BLaER1 treated with 17β-estradiol and CSF1 and Interleukin-3, amounts not matched to agents 10 nM and 100 nM (cell line): ENCODE data around the gene DUSP12.
A peak's percentile ranks its signal among the peaks of the same experiment; 100 is the strongest.
"Not testable (repeated sequence)": the region's sequence is repeated elsewhere in the genome, so short reads cannot be mapped to it uniquely, and the experiment has no call there.

Experiments
- H3K27ac ChIP-seq, 11 experiments: shearing (Covaris generic); formaldehyde crosslinking; 2 replicates each; pipeline ENCODE4 v1.8.1; 2022
- H3K27me3 ChIP-seq, 11 experiments: shearing (Covaris generic); formaldehyde crosslinking; 2 replicates each; pipeline ENCODE4 v1.8.1; 2022
- H3K36me3 ChIP-seq, 11 experiments: shearing (Covaris generic); formaldehyde crosslinking; 2 replicates each; pipeline ENCODE4 v1.8.1; 2022
- H3K4me1 ChIP-seq, 10 experiments: shearing (Covaris generic); formaldehyde crosslinking; 2 replicates each; pipeline ENCODE4 v1.8.1; 2022
- H3K4me2 ChIP-seq, 11 experiments: shearing (Covaris generic); formaldehyde crosslinking; 2 replicates each; pipeline ENCODE4 v1.8.1; 2022
- H3K4me3 ChIP-seq, 10 experiments: shearing (Covaris generic); formaldehyde crosslinking; 2 replicates each; pipeline ENCODE4 v1.8.1; 2022
- H3K9ac ChIP-seq, 11 experiments: shearing (Covaris generic); formaldehyde crosslinking; 2 replicates each; pipeline ENCODE4 v1.8.1; 2022
- H3K9me3 ChIP-seq, 11 experiments: shearing (Covaris generic); formaldehyde crosslinking; replicated peaks in 1 of 11; 2 replicates each; pipeline ENCODE4 v1.8.1; 2022
- H4K20me1 ChIP-seq, 11 experiments: shearing (Covaris generic); formaldehyde crosslinking; 2 replicates each; pipeline ENCODE4 v1.8.1; 2022
- Cebpa-rat ChIP-seq, 11 experiments: shearing (Covaris generic); IDR thresholded peaks; 2 replicates each; pipeline ENCODE4 v1.8.1; 2022

Gene DUSP12

DNA sequence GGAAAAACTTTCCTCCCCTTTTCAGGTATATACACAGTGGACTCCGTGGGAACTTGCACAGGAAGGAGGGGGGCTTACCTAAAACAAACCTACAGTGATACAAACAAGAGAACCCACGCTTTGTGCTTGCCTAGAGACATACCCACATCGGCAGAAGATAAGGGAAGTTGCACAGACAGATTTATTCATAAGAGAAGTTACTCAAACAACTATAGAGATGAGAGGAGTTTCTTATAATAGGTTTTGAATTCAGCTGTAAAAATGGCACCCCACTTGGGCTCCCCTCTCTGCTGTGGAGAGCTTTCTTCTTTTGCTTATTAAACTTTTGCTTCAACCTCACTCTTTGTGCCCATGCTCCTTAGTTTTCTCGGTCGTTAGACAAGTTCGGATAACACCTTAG is 1.8 kb upstream of the DUSP12 start:
- TF ChIP-seq Cebpa-rat (IDR thresholded peaks at IDR 0.05): no peak
- Histone ChIP-seq H3K27ac (no peak overlapping the region), H3K36me3 (peaks cover 15 to 20% (median 19%) of the 10 kb centered on the region in 11 experiments), H3K9me3 (no peaks in the 10 kb centered on the region), H3K4me1 (peaks cover 11 to 56% (median 25%) of the 10 kb centered on the region in 10 experiments), H3K9ac (no peak overlapping the region), H3K4me3 (no peak overlapping the region), H3K27me3 (no peaks in the 10 kb centered on the region), H3K4me2 (peak overlapping the region in 3 of 11 experiments; percentile 24 to 73 (median 70); a peak in 5 of 22 replicates), H4K20me1 (peaks cover 8 to 24% (median 17%) of the 10 kb centered on the region in 11 experiments; a peak in 20 of 22 replicates)

DNA sequence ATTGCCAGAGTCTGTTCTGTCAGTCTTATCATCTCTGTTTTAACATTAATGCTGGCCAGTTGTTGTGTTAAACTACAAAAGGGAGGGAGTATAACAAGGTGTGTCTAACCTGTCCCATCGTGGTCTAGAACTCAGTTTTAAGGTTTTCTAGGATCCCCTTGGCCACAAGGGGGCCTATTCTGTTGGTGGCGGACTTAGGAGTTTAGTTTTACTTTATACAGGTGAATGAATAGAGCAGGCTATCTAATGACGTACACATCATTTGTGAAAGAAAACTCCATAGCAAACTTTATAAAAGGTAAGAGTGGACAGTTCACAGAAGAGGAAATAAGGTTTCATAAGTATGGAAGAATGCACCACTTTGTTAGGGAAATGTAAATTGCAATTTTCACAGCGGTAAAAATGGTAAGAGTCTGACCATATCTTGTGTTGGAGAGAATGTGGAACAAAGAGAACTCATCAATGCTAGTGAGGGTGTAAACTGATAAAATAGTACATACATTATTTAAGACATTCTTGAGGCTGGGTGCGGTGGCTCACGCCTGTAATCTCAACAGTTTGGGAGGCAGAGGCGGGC is 14.0 kb downstream of the DUSP12 start:
- TF ChIP-seq Cebpa-rat (IDR thresholded peaks at IDR 0.05): no peak
- Histone ChIP-seq H3K9ac (no peak overlapping the region), H3K27ac (no peak overlapping the region), H3K36me3 (peaks cover 11 to 22% (median 14%) of the 10 kb centered on the region in 11 experiments; a peak in 21 of 22 replicates), H3K4me2 (no peak overlapping the region; a peak in 1 of 22 replicates), H3K4me1 (peaks cover 16 to 29% (median 18%) of the 10 kb centered on the region in 10 experiments), H3K4me3 (no peak overlapping the region), H3K27me3 (no peaks in the 10 kb centered on the region), H4K20me1 (peaks cover 0 to 8% (median 0%) of the 10 kb centered on the region in 11 experiments; a peak in 3 of 22 replicates), H3K9me3 (no peaks in the 10 kb centered on the region)

DNA sequence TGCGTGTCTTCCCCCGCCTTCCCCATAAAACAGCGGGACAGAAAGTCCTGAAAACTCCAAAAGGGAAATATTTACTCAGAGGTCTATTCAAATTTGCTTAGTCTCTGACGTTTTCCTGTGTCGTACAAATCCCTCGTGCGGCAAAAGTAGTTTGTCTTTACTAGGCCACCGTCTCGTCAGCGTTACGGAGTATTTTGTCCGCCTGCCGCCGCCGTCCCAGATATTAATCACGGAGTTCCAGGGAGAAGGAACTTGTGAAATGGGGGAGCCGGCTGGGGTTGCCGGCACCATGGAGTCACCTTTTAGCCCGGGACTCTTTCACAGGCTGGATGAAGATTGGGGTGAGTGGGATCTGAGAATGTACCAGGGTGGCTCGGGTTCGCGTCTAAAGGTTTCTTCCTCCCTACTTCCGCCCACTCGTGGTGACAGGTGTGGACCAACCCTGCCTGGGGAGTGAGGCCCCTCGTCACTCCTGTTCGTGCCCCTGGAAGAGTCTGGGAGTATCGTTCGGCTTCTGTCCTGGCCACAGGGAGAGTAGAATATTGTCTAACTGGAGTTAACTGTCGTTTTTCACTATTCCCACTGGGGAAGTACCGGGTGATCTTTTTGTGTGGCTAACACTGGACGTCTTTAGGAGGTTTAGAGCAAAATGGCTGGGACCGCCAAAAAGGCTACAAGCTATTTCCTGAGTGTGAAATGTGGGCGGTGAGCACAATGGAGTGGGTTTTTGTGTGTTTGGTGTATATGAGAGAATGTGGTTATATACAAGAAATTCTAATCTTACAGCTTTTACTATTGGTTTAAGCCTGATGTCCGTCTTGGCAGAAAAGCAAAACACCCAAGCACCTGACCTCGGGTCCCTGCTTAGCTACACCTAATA is 16.8 kb downstream of the DUSP12 start, which contains the start of gene ATF6:
ATF6 (plus strand) TSS at position 219 of the 880 bp plus-strand sequence; CDS start at position 260, 41 bp downstream.
- H3K4me1 ChIP-seq: peaks cover 22 to 44% (median 36%) of the 10 kb centered on the region in 10 experiments
- peaks cover 0 to 32% (median 0%) of the 10 kb centered on the region in 11 experiments; a peak in 5 of 22 replicates for H4K20me1 ChIP-seq
- no peak for TF ChIP-seq Cebpa-rat (IDR thresholded peaks at IDR 0.05)
- peaks cover 0 to 23% (median 11%) of the 10 kb centered on the region in 11 experiments; a peak in 9 of 22 replicates for H3K36me3 ChIP-seq
- H3K4me2 ChIP-seq: peak within 1 kb of the TSS; percentile 81 to 97 (median 90)
- peak within 1 kb of the TSS; percentile 85 to 96 (median 90) for H3K9ac ChIP-seq
- no peaks in the 10 kb centered on the region for H3K27me3 ChIP-seq
- no peaks in the 10 kb centered on the region for H3K9me3 ChIP-seq
- H3K27ac ChIP-seq: peak within 1 kb of the TSS; percentile 81 to 93 (median 87)
- H3K4me3 ChIP-seq: peak within 1 kb of the TSS; percentile 78 to 98 (median 90)

DNA sequence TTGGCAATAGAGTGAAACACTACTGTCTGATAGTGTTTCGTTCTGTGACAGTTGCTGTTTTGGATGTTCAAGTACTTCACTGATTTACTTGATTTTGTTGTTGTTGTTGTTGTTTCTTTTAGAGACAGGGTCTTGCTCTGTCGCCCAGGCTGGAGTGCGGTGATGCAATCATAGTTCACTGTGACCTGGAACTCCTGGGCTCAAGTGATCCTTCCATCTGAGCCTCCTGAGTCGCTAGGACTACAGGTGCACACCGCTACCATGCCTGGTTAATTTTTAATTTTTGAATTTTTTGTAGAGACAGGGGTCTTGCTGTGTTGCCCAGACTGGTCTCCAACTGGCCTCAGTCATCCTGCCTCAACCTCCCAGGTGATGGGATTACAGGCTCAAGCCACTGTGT is 18.9 kb downstream of the DUSP12 start:
- H3K9ac ChIP-seq: no peak overlapping the region
- peaks cover 0 to 23% (median 11%) of the 10 kb centered on the region in 11 experiments; a peak in 9 of 22 replicates for H3K36me3 ChIP-seq
- H3K4me2 ChIP-seq: peak overlapping the region in 10 of 11 experiments; percentile 81 to 97 (median 90); a peak in 18 of 22 replicates
- H3K9me3 ChIP-seq: no peaks in the 10 kb centered on the region
- 0 out of 20 replicates have a peak overlapping the region, but pooled peaks of 1 of the 10 experiments have one; percentile 78 for H3K4me3 ChIP-seq
- peak in 1 of 11 experiments; percentile 11; a peak in 1 of 22 replicates for TF ChIP-seq Cebpa-rat (IDR thresholded peaks at IDR 0.05)
- H4K20me1 ChIP-seq: peaks cover 0 to 51% (median 0%) of the 10 kb centered on the region in 11 experiments; a peak in 5 of 22 replicates
- peaks cover 37 to 64% (median 56%) of the 10 kb centered on the region in 10 experiments for H3K4me1 ChIP-seq
- H3K27me3 ChIP-seq: no peaks in the 10 kb centered on the region
- H3K27ac ChIP-seq: no peak overlapping the region

DNA sequence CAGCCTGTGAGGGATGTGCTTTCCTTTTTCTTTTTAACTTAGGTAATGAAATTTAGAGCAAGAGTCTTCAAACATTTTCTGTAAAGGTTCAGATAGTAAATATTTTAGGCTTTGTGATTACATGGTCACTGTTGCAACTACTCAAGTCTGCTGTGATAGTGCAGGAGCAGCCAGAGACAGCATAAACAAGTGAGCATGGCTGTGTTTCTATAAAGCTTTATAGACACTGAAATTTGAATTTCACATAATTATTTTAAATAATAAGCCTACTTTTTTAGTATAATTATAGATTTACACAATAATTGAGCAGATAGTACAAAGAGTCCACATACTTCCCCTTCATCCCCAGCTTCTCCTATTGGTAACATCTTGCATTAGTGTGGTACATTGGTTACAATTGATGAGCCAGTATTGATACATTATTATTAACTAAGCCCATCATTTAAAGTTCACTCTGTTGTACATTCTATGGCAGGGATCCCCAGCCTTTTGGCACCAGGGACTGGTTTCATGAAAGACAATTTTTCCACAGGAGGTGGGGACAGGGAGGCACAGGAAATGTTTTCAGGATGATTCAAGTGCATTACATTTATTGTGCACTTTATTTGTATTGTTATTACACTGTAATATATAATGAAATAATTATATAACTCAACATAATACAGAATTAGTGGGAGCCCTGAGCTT is 19.5 kb downstream of the DUSP12 start:
- Histone ChIP-seq H3K4me2 (peak overlapping the region in 3 of 11 experiments; percentile 89 to 97 (median 94); a peak in 4 of 22 replicates), H3K27me3 (no peaks in the 10 kb centered on the region), H3K4me3 (no peak overlapping the region), H3K27ac (no peak overlapping the region), H3K4me1 (peaks cover 43 to 71% (median 62%) of the 10 kb centered on the region in 10 experiments), H3K9ac (no peak overlapping the region), H3K36me3 (peaks cover 1 to 28% (median 12%) of the 10 kb centered on the region in 11 experiments; a peak in 12 of 22 replicates), H3K9me3 (no peaks in the 10 kb centered on the region), H4K20me1 (peaks cover 0 to 55% (median 0%) of the 10 kb centered on the region in 11 experiments; a peak in 5 of 22 replicates)
- no peak for TF ChIP-seq Cebpa-rat (IDR thresholded peaks at IDR 0.05)

DNA sequence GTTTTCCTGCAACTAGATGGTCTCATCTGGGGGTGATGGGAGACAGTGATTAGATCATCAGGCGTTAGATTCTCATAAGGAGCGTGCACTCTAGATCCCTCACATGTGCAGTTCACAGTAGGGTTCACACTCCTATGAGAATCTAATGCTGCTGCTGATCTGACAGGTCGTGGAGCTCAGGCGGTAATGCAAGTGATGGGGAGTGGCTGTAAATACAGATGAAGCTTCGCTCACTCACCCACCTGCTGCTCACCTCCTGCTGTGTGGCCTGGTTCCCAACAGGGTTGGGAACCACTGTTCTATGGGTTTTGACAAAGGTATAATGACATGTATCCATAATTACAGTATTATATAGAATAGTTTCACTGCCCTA is 20.1 kb downstream of the DUSP12 start:
- not testable (repeated sequence) for H3K27me3 ChIP-seq, H3K9ac ChIP-seq, H3K27ac ChIP-seq

DNA sequence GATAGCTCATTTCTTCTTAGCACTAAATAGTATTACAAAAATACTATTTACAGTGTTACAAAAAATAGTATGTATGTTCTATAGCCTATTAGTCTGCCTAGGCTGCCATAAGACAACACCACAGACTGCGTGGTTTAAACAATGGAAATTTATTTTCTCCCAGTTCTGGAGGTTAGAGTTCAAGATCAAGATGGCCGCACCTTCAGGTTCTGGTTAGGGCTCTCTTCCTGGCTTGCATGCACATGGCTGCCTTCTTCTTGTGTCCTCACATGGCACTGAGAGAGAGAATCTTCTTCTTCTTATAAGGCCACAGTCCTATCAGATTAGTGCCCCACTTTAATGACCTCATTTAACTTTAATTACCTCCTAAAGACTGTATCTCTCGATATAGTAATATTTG is 20.7 kb downstream of the DUSP12 start:
- no peaks in the 10 kb centered on the region for H3K27me3 ChIP-seq
- no peak overlapping the region; a peak in 1 of 22 replicates for H3K9ac ChIP-seq
- H4K20me1 ChIP-seq: peaks cover 0 to 64% (median 0%) of the 10 kb centered on the region in 11 experiments; a peak in 5 of 22 replicates
- H3K36me3 ChIP-seq: peaks cover 6 to 39% (median 17%) of the 10 kb centered on the region in 11 experiments; a peak in 17 of 22 replicates
- no peak overlapping the region for H3K4me3 ChIP-seq
- H3K4me2 ChIP-seq: peak overlapping the region in 7 of 11 experiments; percentile 67 to 97 (median 76); a peak in 11 of 22 replicates
- peak overlapping the region in 1 of 11 experiments; percentile 83; a peak in 1 of 22 replicates for H3K27ac ChIP-seq
- H3K4me1 ChIP-seq: peaks cover 40 to 82% (median 63%) of the 10 kb centered on the region in 10 experiments
- no peaks in the 10 kb centered on the region for H3K9me3 ChIP-seq
- no peak for TF ChIP-seq Cebpa-rat (IDR thresholded peaks at IDR 0.05)

More for the DNA sequence above, 20.1 kb downstream of the DUSP12 start:
- H3K4me1 ChIP-seq: peaks cover 43 to 76% (median 63%) of the 10 kb centered on the region in 10 experiments
- H3K4me2 ChIP-seq: peak overlapping the region in 3 of 11 experiments; percentile 89 to 97 (median 94); a peak in 5 of 22 replicates
- peaks cover 0 to 59% (median 0%) of the 10 kb centered on the region in 11 experiments; a peak in 5 of 22 replicates for H4K20me1 ChIP-seq
- H3K4me3 ChIP-seq, H3K9me3 ChIP-seq: not testable (repeated sequence)
- peaks cover 6 to 33% (median 14%) of the 10 kb centered on the region in 11 experiments; a peak in 15 of 22 replicates for H3K36me3 ChIP-seq

DNA sequence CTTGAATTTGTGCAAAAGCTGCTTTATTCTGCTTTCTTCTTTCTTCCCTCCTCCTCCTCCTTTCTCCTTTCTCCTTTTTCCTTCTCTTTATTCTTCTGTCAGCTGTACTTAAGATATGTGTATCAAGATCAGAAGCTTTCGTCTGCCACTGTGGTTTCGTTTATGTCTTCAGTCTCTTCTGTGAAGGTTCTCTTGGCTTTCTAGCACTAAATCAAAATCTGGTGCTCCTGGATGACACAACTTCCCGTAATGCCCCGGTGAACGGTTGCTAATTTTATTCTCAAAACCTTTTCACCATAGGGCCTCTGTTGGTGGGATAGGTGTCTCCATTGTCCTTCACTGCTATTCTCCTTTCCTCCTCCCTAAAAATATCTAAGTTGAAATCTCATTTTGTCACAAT is 21.6 kb downstream of the DUSP12 start:
- peak overlapping the region in 9 of 11 experiments; percentile 47 to 97 (median 71); a peak in 18 of 22 replicates for H3K4me2 ChIP-seq
- peak overlapping the region in 4 of 11 experiments; percentile 60 to 83 (median 76); a peak in 6 of 22 replicates for H3K9ac ChIP-seq
- no peaks in the 10 kb centered on the region for H3K9me3 ChIP-seq
- H3K4me1 ChIP-seq: peaks cover 36 to 89% (median 61%) of the 10 kb centered on the region in 10 experiments
- peak overlapping the region in 3 of 10 experiments; percentile 28 to 38 (median 31); a peak in 2 of 20 replicates for H3K4me3 ChIP-seq
- TF ChIP-seq Cebpa-rat (IDR thresholded peaks at IDR 0.05): no peak
- peak overlapping the region in 10 of 11 experiments; percentile 6 to 90 (median 76); a peak in 18 of 22 replicates for H3K27ac ChIP-seq
- no peaks in the 10 kb centered on the region for H3K27me3 ChIP-seq
- H3K36me3 ChIP-seq: peaks cover 6 to 44% (median 17%) of the 10 kb centered on the region in 11 experiments; a peak in 17 of 22 replicates
- H4K20me1 ChIP-seq: peaks cover 0 to 72% (median 2%) of the 10 kb centered on the region in 11 experiments; a peak in 10 of 22 replicates
